IMR-90 (cell line): ENCODE data around the gene MMP8. TPM values are rescaled to one million over a fixed set of nuclear protein-coding genes. Genes with fewer than 3 reads are reported as not detected.

Experiments
- ATAC-seq: fragments of 200-7000 bp; cut with Tn5 transposase; 2 replicates; pipeline ENCODE4 v1.9.1; 2020; ENCODE audit warnings: low read depth, mild to moderate bottlenecking, moderate library complexity
- BruUV-seq: library from RNA; stranded (reverse); fragments of 400-500 nt; replicated peaks from 2 replicates; lab custom pipeline; 2021; lab: Mats Ljungman, UMichigan
- CTCF ChIA-PET: fragments of 300-600 bp; formaldehyde crosslinking; extraction: SDS; loops from one replicate; lab custom pipeline; 2021; ENCODE audit warnings: antibody characterized with exemption; lab: Yijun Ruan, JAX
- POLR2A ChIA-PET: fragments of 300-600 bp; sonication (Branson Sonifier 250); formaldehyde crosslinking; loops from one replicate; lab custom pipeline; 2022; ENCODE audit warnings: antibody characterized with exemption; ENCODE audit not compliant: unreplicated experiment; lab: Charles Lee
- DNase-seq: peaks from one replicate; pipeline ENCODE4 v3.0.0; 2013
- H2AFZ ChIP-seq: replicated peaks from 2 replicates; pipeline ENCODE3; 2013; ENCODE audit warnings: low read length, mild to moderate bottlenecking; ENCODE audit not compliant: poor library complexity
- H2AK5ac ChIP-seq: 2 replicates; pipeline ENCODE4 v1.6.1; 2013; ENCODE audit warnings: low read depth, low read length, inconsistent platforms
- H2AK9ac ChIP-seq: replicated peaks from 2 replicates; pipeline ENCODE3; 2013; ENCODE audit warnings: mild to moderate bottlenecking, low read depth, low read length, moderate library complexity; ENCODE audit not compliant: poor library complexity
- H2BK120ac ChIP-seq: 2 replicates; pipeline ENCODE4 v1.6.1; 2013; ENCODE audit warnings: low read depth, low read length, inconsistent platforms
- H2BK15ac ChIP-seq: 3 replicates; pipeline ENCODE4 v1.6.1; 2013; ENCODE audit warnings: low read depth, low read length, inconsistent platforms
- H2BK20ac ChIP-seq: 2 replicates; pipeline ENCODE4 v1.6.1; 2013; ENCODE audit warnings: low read depth, mild to moderate bottlenecking, inconsistent platforms, low read length, moderate library complexity
- H2BK5ac ChIP-seq: 2 replicates; pipeline ENCODE4 v1.6.1; 2013; ENCODE audit warnings: mild to moderate bottlenecking, low read depth, low read length, inconsistent platforms; ENCODE audit not compliant: poor library complexity, severe bottlenecking
- H3K14ac ChIP-seq: replicated peaks from 2 replicates; pipeline ENCODE4 v1.6.1; 2013; ENCODE audit warnings: low read depth, low read length, inconsistent platforms
- H3K18ac ChIP-seq: 2 replicates; pipeline ENCODE4 v1.6.1; 2013; ENCODE audit warnings: low read depth, low read length, control low read depth
- H3K23ac ChIP-seq: 2 replicates; pipeline ENCODE4 v1.6.1; 2013; ENCODE audit warnings: low read depth, low read length, inconsistent platforms
- H3K27ac ChIP-seq: 2 replicates; pipeline ENCODE4 v1.5.1; 2013; ENCODE audit warnings: mild to moderate bottlenecking, control low read depth, low read length; ENCODE audit not compliant: insufficient read depth
- H3K27me3 ChIP-seq: 2 replicates; pipeline ENCODE4 v1.6.1; 2013; ENCODE audit warnings: low read length; ENCODE audit not compliant: control insufficient read depth, insufficient read depth
- H3K36me3 ChIP-seq: 2 replicates; pipeline ENCODE4 v1.6.1; 2013; ENCODE audit warnings: low read length, mixed read lengths; ENCODE audit not compliant: control insufficient read depth, insufficient read depth
- H3K4ac ChIP-seq: 2 replicates; pipeline ENCODE4 v1.6.1; 2013; ENCODE audit warnings: low read depth, low read length, inconsistent platforms
- H3K4me1 ChIP-seq: 2 replicates; pipeline ENCODE4 v1.6.1; 2013; ENCODE audit warnings: low read length, mixed read lengths; ENCODE audit not compliant: control insufficient read depth, insufficient read depth
- H3K4me2 ChIP-seq: 2 replicates; pipeline ENCODE4 v1.6.1; 2013; ENCODE audit warnings: low read depth, mild to moderate bottlenecking, control low read depth, low read length, moderate library complexity
- H3K4me3 ChIP-seq: 2 replicates; pipeline ENCODE4 v1.5.1; 2013; ENCODE audit warnings: low read depth, mild to moderate bottlenecking, control low read depth, low read length, moderate library complexity; ENCODE audit not compliant: insufficient read depth
- H3K56ac ChIP-seq: 2 replicates; pipeline ENCODE4 v1.6.1; 2013; ENCODE audit warnings: low read length, inconsistent platforms; ENCODE audit not compliant: insufficient read depth; ENCODE audit errors: extremely low read depth
- H3K79me1 ChIP-seq, 2 experiments: 2 replicates each; pipeline ENCODE4 v1.6.1; 2013; ENCODE audit warnings: low read length in 2 of 2, inconsistent platforms in 1 of 2, low read depth in 1 of 2
- H3K9ac ChIP-seq: 2 replicates; pipeline ENCODE4 v1.6.1; 2013; ENCODE audit warnings: low read depth, low read length, control low read depth
- H3K9me1 ChIP-seq: 2 replicates; pipeline ENCODE4 v1.6.1; 2013; ENCODE audit warnings: low read length, inconsistent platforms; ENCODE audit not compliant: insufficient read depth
- H3K9me3 ChIP-seq: 2 replicates; pipeline ENCODE4 v1.6.1; 2013; ENCODE audit warnings: low read length; ENCODE audit not compliant: control insufficient read depth, insufficient read depth
- H4K20me1 ChIP-seq: 2 replicates; pipeline ENCODE4 v1.6.1; 2013; ENCODE audit warnings: low read length, inconsistent platforms; ENCODE audit not compliant: insufficient read depth
- H4K5ac ChIP-seq: 2 replicates; pipeline ENCODE4 v1.6.1; 2013; ENCODE audit warnings: mild to moderate bottlenecking, low read depth, low read length, control low read depth
- H4K8ac ChIP-seq, 2 experiments: 2 replicates each; pipeline ENCODE4 v1.6.1; 2013; ENCODE audit warnings: low read depth in 2 of 2, low read length in 2 of 2, control low read depth in 1 of 2, inconsistent platforms in 1 of 2
- H4K91ac ChIP-seq: 2 replicates; pipeline ENCODE4 v1.6.1; 2013; ENCODE audit warnings: low read depth, low read length, inconsistent platforms; ENCODE audit not compliant: insufficient read depth
- BHLHE40 ChIP-seq: fragments of 150-350 bp; IDR thresholded peaks from 2 replicates; pipeline ENCODE4 v1.6.1; 2016; ENCODE audit warnings: mild to moderate bottlenecking, low read depth, low read length
- CEBPB ChIP-seq: IDR thresholded peaks from 2 replicates; pipeline ENCODE4 v1.6.1; 2012; ENCODE audit warnings: low read depth, low read length, improper control_type of control experiment
- CHD1 ChIP-seq: IDR thresholded peaks from 2 replicates; pipeline ENCODE4 v1.6.1; 2012; ENCODE audit warnings: low read depth, low read length, improper control_type of control experiment
- CTCF ChIP-seq: conservative IDR thresholded peaks from 2 replicates; pipeline ENCODE4 v1.5.1; 2012; ENCODE audit warnings: mild to moderate bottlenecking, low read depth, low read length, improper control_type of control experiment
- ELK1 ChIP-seq: fragments of 150-350 bp; IDR thresholded peaks from 2 replicates; pipeline ENCODE4 v1.6.1; 2016; ENCODE audit warnings: low read depth, mild to moderate bottlenecking, low read length, moderate library complexity, borderline replicate concordance
- FOS ChIP-seq: fragments of 150-350 bp; IDR thresholded peaks from 2 replicates; pipeline ENCODE4 v1.6.1; 2016; ENCODE audit warnings: low read depth, low read length
- MAFK ChIP-seq: IDR thresholded peaks from 2 replicates; pipeline ENCODE4 v1.6.1; 2012; ENCODE audit warnings: low read depth, low read length, improper control_type of control experiment
- MAZ ChIP-seq: IDR thresholded peaks from 2 replicates; pipeline ENCODE4 v1.6.1; 2012; ENCODE audit warnings: low read depth, mild to moderate bottlenecking, low read length, improper control_type of control experiment, moderate library complexity, borderline replicate concordance
- MXI1 ChIP-seq: IDR thresholded peaks from 2 replicates; pipeline ENCODE4 v1.6.1; 2012; ENCODE audit warnings: low read depth, mild to moderate bottlenecking, low read length, moderate library complexity, borderline replicate concordance
- NFE2L2 ChIP-seq: fragments of 150-350 bp; IDR thresholded peaks from 2 replicates; pipeline ENCODE4 v1.6.1; 2016; ENCODE audit warnings: low read depth, mild to moderate bottlenecking, low read length
- POLR2A ChIP-seq: IDR thresholded peaks from 2 replicates; pipeline ENCODE4 v1.6.1; 2012; ENCODE audit warnings: mild to moderate bottlenecking, low read depth, low read length
- RAD21 ChIP-seq: IDR thresholded peaks from 2 replicates; pipeline ENCODE4 v1.6.1; 2012; ENCODE audit warnings: low read length, improper control_type of control experiment
- RCOR1 ChIP-seq: IDR thresholded peaks from 2 replicates; pipeline ENCODE4 v1.6.1; 2012; ENCODE audit warnings: mild to moderate bottlenecking, low read length, improper control_type of control experiment; ENCODE audit not compliant: insufficient replicate concordance
- RFX5 ChIP-seq: IDR thresholded peaks from 2 replicates; pipeline ENCODE4 v1.8.0; 2012; ENCODE audit warnings: low read depth, mild to moderate bottlenecking, low read length, moderate library complexity
- SMC3 ChIP-seq: fragments of 150-350 bp; IDR thresholded peaks from 2 replicates; pipeline ENCODE4 v1.6.1; 2016; ENCODE audit warnings: low read depth, mild to moderate bottlenecking, antibody characterized with exemption, low read length, moderate library complexity
- USF2 ChIP-seq: fragments of 150-350 bp; IDR thresholded peaks from 2 replicates; pipeline ENCODE4 v1.6.1; 2017; ENCODE audit warnings: mild to moderate bottlenecking, antibody characterized with exemption, low read length, low read depth
- WGBS, 2 experiments: methylation state at CpG; one replicate each; pipeline versions ENCODE4 v1.1.5 to v1.1.7; 2013; ENCODE audit warnings: missing lambda C conversion rate in 2 of 2; ENCODE audit not compliant: insufficient read length in 1 of 2; ENCODE audit errors: extremely low coverage in 2 of 2; 5-methylcytosine and 5-hydroxymethylcytosine counted together
- dilution Hi-C: fragments of 300-500 bp; cut with HindIII; formaldehyde crosslinking; loops from one replicate; pipeline ENCODE4 v1.14.3; 2018; ENCODE audit warnings: low sequenced_read_pairs; ENCODE audit not compliant: unreplicated experiment
- in situ Hi-C: fragments of 300-500 bp; cut with MboI; formaldehyde crosslinking; loops from 3 replicates; pipeline ENCODE4 v1.14.3; 2019; ENCODE audit warnings: low sequenced_read_pairs, inconsistent platforms, mixed read lengths
- intact Hi-C: fragments of 100-400 bp; cut with micrococcal nuclease; formaldehyde crosslinking; loops from 2 replicates; pipeline ENCODE4 v1.10.0; 2022
- polyA plus RNA-seq, 3 experiments: library from polyadenylated mRNA; depleted of rRNA; stranded (reverse); fragments of >200 nt; gene quantifications; 2 replicates each; pipeline ENCODE4 v1.2.3, GENCODE V29; 2012; ENCODE audit warnings: low replicate concordance in 1 of 3
- total RNA-seq: library from RNA; depleted of rRNA; stranded (reverse); fragments of >200 nt; gene quantifications from 2 replicates; pipeline ENCODE4 v1.2.3, GENCODE V29; 2012

Gene MMP8
- total and polyA plus RNA-seq, 2 of the 4 experiments (the other 2 are of a cell fraction), result 0.05 to 0.18 TPM

- H3K9ac ChIP-seq, result no peak overlapping the region
- peaks cover 22% of the 10 kb centered on the region for H3K27me3 ChIP-seq
- CTCF ChIA-PET, result no interaction called here
- H2BK20ac ChIP-seq, result no peak overlapping the region
- no peak overlapping the region for H2BK120ac ChIP-seq
- no peaks in the 10 kb centered on the region for H4K20me1 ChIP-seq
- no peaks in the 10 kb centered on the region for H3K36me3 ChIP-seq
- dilution Hi-C loops, result no loop called here
- POLR2A ChIA-PET, result no interaction called here
- no peak overlapping the region for H2AK9ac ChIP-seq
- H3K9me3 ChIP-seq, result no peaks in the 10 kb centered on the region
- no peaks in the 10 kb centered on the region for H3K4me1 ChIP-seq
- H4K5ac ChIP-seq, result no peak overlapping the region
- no CpG with 5 or more reads among the region's 3 CpGs for WGBS, 2 experiments
- no peak overlapping the region for H3K18ac ChIP-seq
- TF ChIP-seq MXI1 (no peak), SMC3 (no peak), RCOR1 (no peak), RAD21 (no peak), FOS (no peak), MAFK (no peak), NFE2L2 (no peak), BHLHE40 (no peak), USF2 (no peak), CHD1 (no peak), CTCF (no peak), POLR2A (no peak), MAZ (no peak), ELK1 (no peak), RFX5 (no peak), CEBPB (no peak)
- no peak overlapping the region for H3K27ac ChIP-seq
- H2BK15ac ChIP-seq, result no peak overlapping the region
- H4K8ac ChIP-seq, result no peak overlapping the region
- intact Hi-C loops, result no loop called here
- no peak overlapping the region for H3K23ac ChIP-seq
- no peak for DNase-seq
- no peak overlapping the region for H2BK5ac ChIP-seq
- no peak overlapping the region for H3K14ac ChIP-seq
- H3K4me2 ChIP-seq, result no peak overlapping the region
- H3K4me3 ChIP-seq, result no peak overlapping the region
- H4K91ac ChIP-seq, result no peak overlapping the region
- H2AFZ ChIP-seq, result no peak overlapping the region
- ATAC-seq, result no peak
- H3K79me1 ChIP-seq, result no peaks in the 10 kb centered on the region
- H2AK5ac ChIP-seq, result no peak overlapping the region
- H3K4ac ChIP-seq, result no peak overlapping the region
- BruUV-seq, result no TSS peak
- no peaks in the 10 kb centered on the region for H3K9me1 ChIP-seq
- in situ Hi-C loops, result no loop called here
- H3K56ac ChIP-seq, result no peak overlapping the region
Observed at GRCh38 chr11:102695201-102695600, 29.6 kb downstream of the MMP8 start.
